ENCODE data around the gene CDH4.

DNA sequence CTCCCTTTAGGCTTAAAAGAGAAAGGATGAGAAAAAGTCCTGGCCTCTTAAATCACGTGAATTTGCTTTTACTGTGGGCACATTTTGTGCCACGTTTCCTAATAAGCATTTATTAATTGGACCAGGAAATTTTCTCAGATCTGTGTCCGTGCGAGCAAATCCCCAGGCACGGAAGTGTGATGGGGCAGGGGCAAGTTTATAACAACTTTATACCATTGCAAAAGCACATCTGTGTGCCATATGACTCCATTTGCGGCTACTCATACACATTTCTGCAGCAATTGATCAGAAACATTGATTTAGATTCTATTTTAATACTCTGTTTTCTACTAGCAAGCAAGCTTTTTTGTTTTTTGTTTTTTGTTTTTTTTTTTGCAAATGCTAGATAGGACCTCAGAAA is 440.4 kb downstream of the CDH4 start:
- TF ChIP-seq, protein P1, sequence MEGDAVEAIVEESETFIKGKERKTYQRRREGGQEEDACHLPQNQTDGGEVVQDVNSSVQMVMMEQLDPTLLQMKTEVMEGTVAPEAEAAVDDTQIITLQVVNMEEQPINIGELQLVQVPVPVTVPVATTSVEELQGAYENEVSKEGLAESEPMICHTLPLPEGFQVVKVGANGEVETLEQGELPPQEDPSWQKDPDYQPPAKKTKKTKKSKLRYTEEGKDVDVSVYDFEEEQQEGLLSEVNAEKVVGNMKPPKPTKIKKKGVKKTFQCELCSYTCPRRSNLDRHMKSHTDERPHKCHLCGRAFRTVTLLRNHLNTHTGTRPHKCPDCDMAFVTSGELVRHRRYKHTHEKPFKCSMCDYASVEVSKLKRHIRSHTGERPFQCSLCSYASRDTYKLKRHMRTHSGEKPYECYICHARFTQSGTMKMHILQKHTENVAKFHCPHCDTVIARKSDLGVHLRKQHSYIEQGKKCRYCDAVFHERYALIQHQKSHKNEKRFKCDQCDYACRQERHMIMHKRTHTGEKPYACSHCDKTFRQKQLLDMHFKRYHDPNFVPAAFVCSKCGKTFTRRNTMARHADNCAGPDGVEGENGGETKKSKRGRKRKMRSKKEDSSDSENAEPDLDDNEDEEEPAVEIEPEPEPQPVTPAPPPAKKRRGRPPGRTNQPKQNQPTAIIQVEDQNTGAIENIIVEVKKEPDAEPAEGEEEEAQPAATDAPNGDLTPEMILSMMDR (IDR thresholded peaks at IDR 0.05): no peak
- no peak for TF ChIP-seq EP300 (IDR thresholded peaks at IDR 0.05)
